GM18499 (cell line): ENCODE results near the gene ARL6IP4.
"Not testable (repeated sequence)": the region's sequence is repeated elsewhere in the genome, so short reads cannot be mapped to it uniquely, and the experiment has no call there.

Experiments used
- ATAC-seq: cut with Tn5 transposase; IDR thresholded peaks from one replicate; pipeline ENCODE4 v1.9.1; 2021; ENCODE audit warnings: moderate number of reproducible peaks; ENCODE audit not compliant: insufficient read depth, unreplicated experiment

Gene ARL6IP4

DNA sequence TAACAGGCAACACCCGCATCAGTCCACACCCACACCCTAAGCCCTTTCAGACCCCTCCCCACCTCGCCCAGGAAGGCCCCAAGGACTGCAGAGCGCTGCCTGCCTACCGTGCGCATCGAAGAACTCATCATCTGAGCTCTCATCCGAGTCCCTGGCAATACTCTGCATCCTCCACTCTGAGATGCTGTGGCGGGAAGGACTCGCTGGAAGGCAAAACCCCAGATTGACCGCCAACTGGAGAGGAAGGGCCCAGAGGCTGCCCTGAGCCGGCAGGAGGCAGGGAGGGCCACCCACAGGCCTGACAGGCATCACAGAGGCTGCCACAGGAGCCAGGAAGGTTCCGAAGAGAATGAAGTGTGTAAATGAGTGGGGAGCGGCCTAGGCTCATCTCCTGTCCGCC is 23.8 kb downstream of the ARL6IP4 start:
- no peak for ATAC-seq

DNA sequence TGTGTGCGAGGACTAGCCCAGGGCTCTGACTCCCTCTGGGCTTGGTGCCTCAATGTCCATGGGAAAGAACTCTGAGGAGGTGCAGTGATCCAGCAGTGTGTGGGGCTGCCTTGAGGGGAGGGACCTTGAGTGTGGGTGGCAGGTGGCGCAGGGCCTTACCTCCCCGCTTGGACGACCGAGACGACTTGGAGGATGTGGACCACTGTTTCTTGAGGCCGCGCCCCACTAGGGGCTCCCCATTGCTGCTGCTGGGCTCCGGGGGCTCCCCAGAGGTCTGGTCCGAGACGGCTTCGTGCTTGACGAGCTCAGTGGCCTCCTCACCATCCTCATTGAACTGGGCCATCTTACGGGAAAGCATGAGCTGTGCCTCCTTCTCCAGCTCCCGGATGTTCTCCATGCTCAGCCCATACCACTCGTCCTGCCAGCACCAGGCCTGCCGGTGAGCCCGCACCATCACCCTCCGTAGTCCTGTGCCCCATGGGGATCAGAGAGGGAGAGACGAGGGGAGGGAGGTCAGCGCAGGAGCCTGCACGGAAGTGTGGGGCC is 24.7 kb downstream of the ARL6IP4 start:
- no peak for ATAC-seq

DNA sequence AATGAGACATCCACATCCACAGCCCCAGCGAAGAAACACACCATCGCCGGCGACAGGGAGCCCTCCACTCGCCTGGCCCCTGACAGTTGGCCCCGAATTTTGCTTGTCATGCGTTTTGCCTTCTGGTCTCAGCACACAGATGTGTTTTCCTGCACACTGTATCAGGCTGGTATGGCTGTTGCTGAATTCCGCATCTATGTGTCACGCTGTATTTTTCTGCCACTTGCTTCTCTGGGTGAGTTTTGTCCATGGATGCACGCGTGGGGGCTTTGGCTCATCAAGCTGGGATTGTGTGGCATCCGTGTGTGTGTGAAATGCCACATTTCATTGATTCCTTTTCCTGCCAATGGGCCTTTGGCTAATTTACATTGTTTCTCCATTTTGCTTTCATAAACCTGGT is 26.5 kb downstream of the ARL6IP4 start:
- no peak for ATAC-seq

GRCh38 chr12:123010110-123010509 is 29.6 kb downstream of the ARL6IP4 start:
- ATAC-seq, result no peak

DNA sequence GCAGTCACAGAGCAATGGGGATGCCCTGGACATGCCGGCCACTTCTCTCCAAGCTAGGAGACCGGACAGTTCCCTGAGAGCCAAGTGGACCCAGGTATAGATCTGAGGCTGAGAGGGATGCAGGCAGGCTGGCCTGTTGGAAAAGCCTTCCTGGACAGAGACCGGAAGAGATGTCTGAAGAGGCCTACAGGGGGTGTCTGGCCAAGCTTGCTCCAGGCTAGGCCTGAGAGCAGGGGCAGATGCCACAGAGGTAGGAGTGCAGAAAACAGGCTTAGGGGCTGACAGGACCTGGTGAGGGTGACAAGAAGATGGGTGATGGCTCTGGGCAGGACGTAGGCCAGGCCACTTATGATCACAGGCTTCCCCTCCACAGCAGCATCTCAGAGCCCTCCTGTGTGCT is 30.2 kb downstream of the ARL6IP4 start:
- ATAC-seq, result no peak

DNA sequence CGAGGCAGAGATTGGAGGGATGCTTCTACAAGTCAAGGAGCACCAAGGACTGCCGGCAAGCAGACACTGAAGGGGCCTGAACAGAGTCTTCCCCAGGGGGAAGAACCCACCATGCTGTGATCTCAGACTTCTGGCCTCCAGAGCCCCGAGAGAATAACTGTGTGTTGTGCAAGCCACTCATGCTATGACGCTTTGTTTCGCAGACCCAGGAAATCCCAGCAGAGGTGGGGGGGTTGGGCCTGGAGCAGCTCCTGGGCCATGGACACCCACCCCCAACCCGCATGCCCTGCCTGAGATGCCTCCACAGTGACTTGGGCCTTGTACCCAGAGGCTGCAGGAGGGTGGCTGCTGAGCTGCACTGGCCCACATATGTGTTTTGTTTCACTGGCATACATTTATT is 31.2 kb downstream of the ARL6IP4 start:
- no peak for ATAC-seq

GRCh38 chr12:123013185-123014095 is 33.0 kb downstream of the ARL6IP4 start:
- ATAC-seq, result no peak

GRCh38 chr12:123014473-123014872 is 34.0 kb downstream of the ARL6IP4 start:
- not testable (repeated sequence) for ATAC-seq

- ATAC-seq, result no peak
Measured at GRCh38 chr12:123017753-123018152, 37.3 kb downstream of the ARL6IP4 start.

- ATAC-seq, result no peak
Measured at GRCh38 chr12:123019841-123020138, 39.3 kb downstream of the ARL6IP4 start.

GRCh38 chr12:123021688-123022604 is 41.5 kb downstream of the ARL6IP4 start:
- ATAC-seq, result no peak

- no peak for ATAC-seq
Measured at GRCh38 chr12:123022846-123023245, 42.4 kb downstream of the ARL6IP4 start.

GRCh38 chr12:123024819-123025391 is 44.4 kb downstream of the ARL6IP4 start:
- no peak for ATAC-seq

GRCh38 chr12:123026094-123026853 is 45.8 kb downstream of the ARL6IP4 start:
- no peak for ATAC-seq

DNA sequence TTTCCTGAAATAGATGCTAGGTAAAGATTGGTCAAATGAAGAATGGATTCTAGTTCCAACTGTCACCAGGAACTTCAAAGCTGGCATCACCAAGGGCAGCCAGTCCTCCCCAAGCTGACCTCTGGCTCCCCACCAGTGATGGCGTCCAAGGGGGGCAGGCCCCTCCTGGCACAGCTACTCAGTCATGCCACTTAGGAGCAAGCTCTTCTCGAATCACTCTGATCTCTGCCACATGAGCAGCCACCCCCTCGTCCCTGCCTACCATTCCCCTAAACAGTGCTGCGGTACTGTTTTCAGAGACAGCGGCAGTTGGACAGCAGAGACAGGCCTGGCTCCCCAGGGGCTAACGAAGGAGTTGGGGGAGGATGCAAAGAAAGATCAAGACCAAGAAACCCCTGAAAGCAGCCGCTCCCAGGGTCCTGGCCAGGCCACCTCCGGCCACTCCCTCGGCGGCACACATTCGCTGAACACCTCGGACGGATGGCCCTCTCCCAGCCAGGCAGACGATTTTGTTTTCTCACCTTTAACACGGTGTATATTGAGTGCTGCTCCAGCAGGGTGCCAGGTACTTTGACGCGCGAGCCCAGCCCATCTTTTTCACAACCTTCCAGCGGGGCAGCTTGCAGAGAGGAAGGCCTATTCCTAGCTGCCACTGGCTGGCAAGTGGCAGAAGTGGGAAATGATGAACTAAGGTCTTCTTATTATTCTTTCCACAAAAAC is 47.4 kb downstream of the ARL6IP4 start:
- no peak for ATAC-seq

GRCh38 chr12:123028475-123028874 is 48.0 kb downstream of the ARL6IP4 start:
- ATAC-seq, result no peak

DNA sequence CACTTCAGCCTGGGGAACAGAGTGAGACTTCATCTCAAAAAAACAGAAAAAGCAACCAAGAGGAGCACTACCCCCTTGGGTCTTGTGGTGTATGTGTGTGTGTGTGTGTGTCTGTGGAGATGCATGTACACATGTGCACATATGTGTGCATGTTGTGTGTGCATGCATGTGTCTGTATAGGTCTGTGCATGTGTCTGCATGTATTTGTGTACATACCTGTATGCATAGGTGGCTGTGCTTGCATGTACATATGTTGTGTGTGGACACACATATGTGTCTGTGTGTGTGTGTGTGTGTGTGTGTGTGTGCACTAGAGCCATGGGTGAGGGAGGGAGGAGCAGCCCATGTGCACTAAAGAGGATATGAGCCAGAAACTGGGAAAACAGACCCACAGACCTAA is 49.1 kb downstream of the ARL6IP4 start:
- ATAC-seq, result no peak

DNA sequence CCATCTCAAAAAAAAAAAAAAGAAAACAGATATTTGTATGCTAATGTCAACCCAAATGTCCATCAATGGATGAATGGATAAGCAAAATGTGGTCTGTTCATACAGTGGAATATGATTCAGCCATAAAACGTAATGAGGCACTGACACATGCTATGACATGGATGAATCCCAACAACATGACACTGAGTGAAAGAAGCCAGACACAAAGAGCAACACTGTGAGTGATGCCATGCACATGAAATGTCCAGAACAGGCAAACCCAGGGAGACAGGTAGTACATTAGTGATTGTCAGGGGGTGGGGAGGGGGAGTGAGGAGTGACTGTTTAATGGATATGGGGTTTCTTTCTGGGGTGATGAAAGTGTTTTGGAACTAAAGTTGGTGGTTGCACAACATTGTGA is 50.2 kb downstream of the ARL6IP4 start:
- no peak for ATAC-seq

DNA sequence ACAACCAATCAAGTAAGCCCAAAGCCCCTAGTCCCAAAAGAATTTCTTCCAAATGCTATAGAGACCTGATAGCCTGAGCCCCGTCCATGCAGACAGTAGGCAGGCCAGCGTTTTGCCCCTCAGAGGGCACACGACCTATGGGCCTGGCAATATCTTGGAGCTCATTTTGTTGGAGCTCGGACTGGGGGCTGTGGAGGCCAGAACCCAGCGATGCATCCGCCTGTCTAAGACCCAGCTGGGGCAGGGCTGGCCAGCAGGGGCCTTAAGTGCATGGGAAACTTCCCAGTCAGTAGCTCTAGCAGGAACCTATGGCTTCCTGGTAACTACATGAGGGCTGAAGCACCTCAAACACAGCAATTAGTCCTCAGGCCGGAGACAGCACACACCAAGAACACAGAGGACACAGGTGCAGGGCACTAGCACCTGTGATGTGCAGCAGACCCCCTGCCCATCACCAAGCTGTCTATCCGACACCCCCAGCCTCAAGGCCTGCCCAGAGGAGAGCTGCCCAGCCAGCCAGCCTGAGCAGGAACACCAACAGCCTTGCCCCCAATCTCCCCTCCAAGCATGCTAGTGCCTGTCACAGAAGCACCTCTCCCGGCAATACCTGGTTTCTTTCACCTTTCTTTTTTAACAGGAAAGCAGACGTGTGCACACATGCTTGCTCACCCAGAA is 50.8 kb downstream of the ARL6IP4 start:
- no peak for ATAC-seq
